Endothelial cell (in vitro differentiated cells): ENCODE measurements around the gene IL6R. TPM values are rescaled to one million over a fixed set of nuclear protein-coding genes. Genes with fewer than 3 reads are reported as not detected.
A peak's percentile ranks its signal among the peaks of the same experiment; 100 is the strongest.

ENCODE experiments used
- DNase-seq: peaks from one replicate; pipeline ENCODE4 v3.0.0; 2021; ENCODE audit warnings: low spot score
- H3K27ac Mint-ChIP-seq: one replicate; pipeline ENCODE4 v1.8.0; 2021; ENCODE audit warnings: mixed read lengths, inconsistent platforms; ENCODE audit not compliant: unreplicated experiment
- H3K27me3 Mint-ChIP-seq: one replicate; pipeline ENCODE4 v1.8.0; 2021; ENCODE audit warnings: mild to moderate bottlenecking, moderate library complexity, mixed read lengths, inconsistent platforms; ENCODE audit not compliant: unreplicated experiment
- H3K36me3 Mint-ChIP-seq: one replicate; pipeline ENCODE4 v1.8.0; 2021; ENCODE audit warnings: mild to moderate bottlenecking, low read depth, mixed read lengths, inconsistent platforms; ENCODE audit not compliant: unreplicated experiment
- H3K4me1 Mint-ChIP-seq: one replicate; pipeline ENCODE4 v1.8.0; 2021; ENCODE audit warnings: mild to moderate bottlenecking, mixed read lengths, inconsistent platforms; ENCODE audit not compliant: unreplicated experiment
- H3K4me3 Mint-ChIP-seq: one replicate; pipeline ENCODE4 v1.8.0; 2021; ENCODE audit warnings: mild to moderate bottlenecking, mixed read lengths, inconsistent platforms; ENCODE audit not compliant: unreplicated experiment
- H3K9me3 Mint-ChIP-seq: one replicate; pipeline ENCODE4 v1.8.0; 2021; ENCODE audit warnings: mixed read lengths, inconsistent platforms; ENCODE audit not compliant: unreplicated experiment
- total RNA-seq: library from RNA; stranded (reverse); fragmentation: NEBNext Ultra II Directional; extraction: Animal tissue kit (Norgen Biotek cat#: 25700); gene quantifications from one replicate; pipeline ENCODE4 v1.2.1, GENCODE V29; 2021; ENCODE audit not compliant: unreplicated experiment
- TF ChIP-seq, protein P1 (sequence below): fragments of 200-600 bp; sonication (generic); IDR thresholded peaks from one replicate; pipeline ENCODE4 v1.5.0; 2021; ENCODE audit warnings: antibody characterized with exemption; ENCODE audit not compliant: unreplicated experiment

IL6R gene
- total RNA-seq, 1 donor from 2014 or later, result 1.0 TPM

DNA sequence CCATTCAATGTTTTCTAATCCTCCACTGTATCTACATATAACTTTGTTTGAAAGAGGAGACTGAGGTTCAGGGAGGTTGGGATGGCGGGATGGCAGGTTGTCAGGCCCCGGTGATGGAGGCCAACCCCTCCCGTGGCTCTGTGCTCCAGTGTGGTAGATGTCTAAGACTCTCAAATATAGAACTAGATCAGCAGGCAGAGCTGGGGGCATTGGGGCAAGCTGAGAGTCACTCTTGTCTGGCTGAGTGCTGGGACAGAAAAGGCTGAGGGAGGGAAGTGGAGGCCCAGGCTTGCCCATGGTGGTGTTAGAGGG, 1.7 kb downstream of the IL6R start:
- H3K9me3 Mint-ChIP-seq, result no peaks in the 10 kb centered on the region
- no peak overlapping the region for H3K27ac Mint-ChIP-seq
- TF ChIP-seq, protein P1, sequence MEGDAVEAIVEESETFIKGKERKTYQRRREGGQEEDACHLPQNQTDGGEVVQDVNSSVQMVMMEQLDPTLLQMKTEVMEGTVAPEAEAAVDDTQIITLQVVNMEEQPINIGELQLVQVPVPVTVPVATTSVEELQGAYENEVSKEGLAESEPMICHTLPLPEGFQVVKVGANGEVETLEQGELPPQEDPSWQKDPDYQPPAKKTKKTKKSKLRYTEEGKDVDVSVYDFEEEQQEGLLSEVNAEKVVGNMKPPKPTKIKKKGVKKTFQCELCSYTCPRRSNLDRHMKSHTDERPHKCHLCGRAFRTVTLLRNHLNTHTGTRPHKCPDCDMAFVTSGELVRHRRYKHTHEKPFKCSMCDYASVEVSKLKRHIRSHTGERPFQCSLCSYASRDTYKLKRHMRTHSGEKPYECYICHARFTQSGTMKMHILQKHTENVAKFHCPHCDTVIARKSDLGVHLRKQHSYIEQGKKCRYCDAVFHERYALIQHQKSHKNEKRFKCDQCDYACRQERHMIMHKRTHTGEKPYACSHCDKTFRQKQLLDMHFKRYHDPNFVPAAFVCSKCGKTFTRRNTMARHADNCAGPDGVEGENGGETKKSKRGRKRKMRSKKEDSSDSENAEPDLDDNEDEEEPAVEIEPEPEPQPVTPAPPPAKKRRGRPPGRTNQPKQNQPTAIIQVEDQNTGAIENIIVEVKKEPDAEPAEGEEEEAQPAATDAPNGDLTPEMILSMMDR, result no peak
- H3K4me3 Mint-ChIP-seq, result no peak overlapping the region
- DNase-seq, result no peak
- no peaks in the 10 kb centered on the region for H3K36me3 Mint-ChIP-seq
- peaks cover 4% of the 10 kb centered on the region for H3K27me3 Mint-ChIP-seq
- peaks cover 11% of the 10 kb centered on the region for H3K4me1 Mint-ChIP-seq

DNA sequence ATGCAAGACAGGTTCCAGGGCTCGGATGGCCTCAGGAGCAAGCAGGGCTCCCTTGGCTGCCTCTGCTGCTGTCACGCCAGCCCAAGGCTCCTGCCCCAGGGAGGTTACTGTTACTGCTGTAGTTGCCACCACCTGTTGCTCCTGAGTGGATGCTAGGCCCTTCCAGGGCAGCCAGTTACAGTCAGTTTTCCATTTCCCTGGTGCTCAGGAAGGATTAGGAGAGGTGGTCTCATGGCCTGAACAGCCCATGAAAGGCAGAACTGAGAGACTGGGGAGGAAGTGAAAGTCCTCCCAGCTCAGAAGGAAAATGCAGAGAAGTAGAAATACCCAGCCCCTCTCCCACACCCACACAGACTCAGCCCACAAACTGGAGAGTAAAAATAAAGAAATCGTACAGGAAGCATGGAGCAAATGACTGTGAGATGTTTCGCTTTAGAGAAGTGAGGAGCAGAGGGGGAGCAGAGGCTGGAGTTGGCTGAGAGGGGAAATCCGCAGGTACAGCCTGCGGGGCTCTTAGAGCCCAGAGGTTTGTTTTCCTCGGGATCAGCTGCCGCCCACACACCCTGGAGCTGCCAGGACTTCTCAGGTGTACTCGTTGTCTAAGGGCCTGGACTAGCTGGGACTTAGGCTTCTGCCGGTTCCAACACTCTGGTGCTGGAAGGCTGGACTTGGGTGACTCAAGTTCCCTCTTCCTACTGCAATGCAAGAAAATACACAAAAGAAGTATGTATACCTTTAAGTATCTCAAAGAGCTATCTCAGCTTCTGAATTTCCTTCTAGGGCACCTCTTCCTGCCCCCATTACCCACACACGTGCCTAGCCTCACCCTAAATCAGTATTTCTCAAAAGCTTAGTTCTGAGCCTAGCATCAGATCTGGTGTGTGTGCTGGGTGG, 2.3 kb downstream of the IL6R start:
- Mint-ChIP-seq H3K27me3 (peaks cover 4% of the 10 kb centered on the region), H3K9me3 (no peaks in the 10 kb centered on the region), H3K4me1 (peaks cover 11% of the 10 kb centered on the region), H3K27ac (no peak overlapping the region), H3K36me3 (no peaks in the 10 kb centered on the region), H3K4me3 (no peak overlapping the region)
- DNase-seq, result no peak
- TF ChIP-seq, protein P1, result no peak

DNA sequence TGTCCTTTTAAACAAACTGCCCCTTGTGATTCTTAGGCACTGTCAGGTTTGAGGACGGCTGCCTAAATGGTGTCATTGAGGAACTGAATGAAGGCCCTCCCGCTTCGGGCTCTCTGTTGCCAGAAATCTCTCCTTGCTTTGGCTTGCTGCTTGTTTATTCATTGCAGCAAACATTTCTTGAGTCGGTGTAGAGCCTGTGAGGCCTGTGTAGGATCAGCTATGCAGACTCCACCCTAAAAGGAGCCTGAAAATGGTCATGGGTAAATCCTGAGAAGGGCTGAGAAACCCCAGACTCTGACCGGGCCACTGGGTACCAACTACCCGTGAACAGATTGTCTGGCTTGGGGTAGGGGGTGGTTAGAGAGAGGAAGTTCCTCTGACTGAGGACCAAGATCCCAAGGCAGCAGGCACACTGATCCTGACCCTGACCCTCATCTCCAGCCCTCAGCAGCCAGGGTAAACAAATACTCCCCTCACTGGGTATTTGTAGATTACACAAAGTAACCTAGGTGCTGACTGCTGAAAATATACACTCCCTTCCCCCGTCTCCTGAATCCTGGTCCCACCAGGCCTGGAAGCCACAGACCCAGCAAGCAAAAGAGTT, 3.1 kb downstream of the IL6R start:
- peak overlapping the region; percentile 12 for H3K27ac Mint-ChIP-seq
- no peak for DNase-seq
- no peaks in the 10 kb centered on the region for H3K9me3 Mint-ChIP-seq
- H3K27me3 Mint-ChIP-seq, result peaks cover 4% of the 10 kb centered on the region
- H3K4me1 Mint-ChIP-seq, result peaks cover 11% of the 10 kb centered on the region
- no peaks in the 10 kb centered on the region for H3K36me3 Mint-ChIP-seq
- H3K4me3 Mint-ChIP-seq, result no peak overlapping the region
- TF ChIP-seq, protein P1, result no peak

DNA sequence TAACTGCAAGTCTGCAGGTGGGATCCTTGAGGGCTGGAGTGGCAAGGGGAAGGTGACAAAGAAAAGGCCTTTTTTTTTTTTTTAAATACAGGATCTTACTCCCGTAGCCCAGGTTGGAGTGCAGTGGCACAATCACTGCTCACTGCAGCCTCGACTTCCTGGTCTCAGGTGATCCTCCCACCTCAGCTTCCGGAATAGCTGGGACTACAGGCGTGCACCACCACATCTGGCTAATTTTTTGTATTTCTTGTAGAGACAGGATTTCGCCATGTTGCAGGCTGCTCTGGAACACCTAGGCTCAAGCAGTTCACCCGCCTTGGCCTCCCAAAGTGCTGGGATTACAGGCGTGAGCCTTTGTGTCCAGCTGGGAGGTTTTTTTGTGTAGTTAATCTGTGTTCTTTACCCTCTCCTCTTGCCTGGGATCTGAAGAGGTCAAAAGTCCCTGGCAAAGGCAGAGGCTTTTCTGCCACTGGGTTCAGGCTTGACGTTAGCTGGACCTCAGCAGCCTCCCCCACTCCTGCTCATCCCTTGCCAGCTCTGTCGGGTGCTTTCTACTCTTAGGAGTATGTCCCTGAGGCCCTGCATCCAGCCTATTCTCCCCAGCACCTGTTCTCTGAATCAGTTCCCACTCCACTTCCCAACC, 5.2 kb downstream of the IL6R start:
- peaks cover 4% of the 10 kb centered on the region for H3K27me3 Mint-ChIP-seq
- H3K27ac Mint-ChIP-seq, result no peak overlapping the region
- H3K4me3 Mint-ChIP-seq, result no peak overlapping the region
- TF ChIP-seq, protein P1, result no peak
- H3K9me3 Mint-ChIP-seq, result no peaks in the 10 kb centered on the region
- peaks cover 11% of the 10 kb centered on the region for H3K4me1 Mint-ChIP-seq
- H3K36me3 Mint-ChIP-seq, result no peaks in the 10 kb centered on the region
- DNase-seq, result no peak

DNA sequence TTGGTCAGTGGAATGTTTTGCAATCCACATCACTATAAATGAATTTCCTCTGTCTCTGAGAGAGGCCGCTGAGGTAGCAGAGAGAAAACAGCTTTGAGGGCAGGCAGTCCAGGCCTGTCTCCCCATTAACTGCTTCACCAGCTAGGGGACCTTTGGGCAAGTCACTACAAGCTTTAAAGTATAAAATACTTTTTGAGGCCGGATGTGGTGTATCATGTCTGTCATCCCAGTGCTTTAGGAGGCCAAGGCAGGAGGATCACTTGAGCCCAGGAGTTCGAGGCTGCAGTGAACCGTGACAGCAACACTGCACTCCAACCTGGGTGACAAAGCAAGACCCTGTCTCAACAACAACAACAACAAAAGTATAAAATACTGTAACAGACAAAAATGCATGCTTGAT, 6.4 kb downstream of the IL6R start:
- DNase-seq, result no peak
- Mint-ChIP-seq H3K27ac (no peak overlapping the region), H3K4me1 (peaks cover 9% of the 10 kb centered on the region), H3K4me3 (no peak overlapping the region), H3K27me3 (peaks cover 2% of the 10 kb centered on the region), H3K9me3 (no peaks in the 10 kb centered on the region), H3K36me3 (no peaks in the 10 kb centered on the region)
- TF ChIP-seq, protein P1, result no peak
